Bronchial epithelial cell (primary cell): ENCODE results near the gene HKDC1. TPM values are rescaled to one million over a fixed set of nuclear protein-coding genes. Genes with fewer than 3 reads are reported as not detected.
A peak's percentile ranks its signal among the peaks of the same experiment; 100 is the strongest.

Experiments
- DNase-seq: peaks from one replicate; pipeline ENCODE4 v3.0.0-alpha.2; 2010; ENCODE audit warnings: low read depth
- FAIRE-seq: peaks from 2 replicates; lab custom pipeline; 2011; peaks lifted over from hg19 to GRCh38; lab: Jason Lieb, UNC
- H3K27me3 ChIP-seq: 2 replicates; pipeline ENCODE4 v1.5.1; 2011; ENCODE audit warnings: low read length; ENCODE audit not compliant: control insufficient read depth, insufficient read depth
- H3K36me3 ChIP-seq: 2 replicates; pipeline ENCODE4 v1.5.1; 2011; ENCODE audit warnings: low read length; ENCODE audit not compliant: control insufficient read depth, insufficient read depth
- H3K4me3 ChIP-seq: 2 replicates; pipeline ENCODE4 v1.5.1; 2011; ENCODE audit warnings: mild to moderate bottlenecking, low read depth, low read length, control low read depth
- CTCF ChIP-seq: IDR thresholded peaks from 2 replicates; pipeline ENCODE4 v1.5.1; 2011; ENCODE audit warnings: mild to moderate bottlenecking, moderate library complexity, low read length, control low read depth, inconsistent platforms; ENCODE audit not compliant: insufficient read depth, severe bottlenecking
- total RNA-seq: library from RNA; depleted of rRNA; stranded (reverse); fragments of >200 nt; gene quantifications from 2 replicates; pipeline ENCODE4 v1.2.1, GENCODE V29; 2014

The HKDC1 gene
- total RNA-seq, 1 donor from 2014 or later: 3.9 TPM

GRCh38 chr10:69254877-69255276, 34.7 kb downstream of the HKDC1 start:
- TF ChIP-seq CTCF: no peak
- DNase-seq (no peak), FAIRE-seq (no peak)
- no peaks in the 10 kb centered on the region for H3K27me3 ChIP-seq
- H3K4me3 ChIP-seq: no peak overlapping the region
- H3K36me3 ChIP-seq: peaks cover 2% of the 10 kb centered on the region

DNA sequence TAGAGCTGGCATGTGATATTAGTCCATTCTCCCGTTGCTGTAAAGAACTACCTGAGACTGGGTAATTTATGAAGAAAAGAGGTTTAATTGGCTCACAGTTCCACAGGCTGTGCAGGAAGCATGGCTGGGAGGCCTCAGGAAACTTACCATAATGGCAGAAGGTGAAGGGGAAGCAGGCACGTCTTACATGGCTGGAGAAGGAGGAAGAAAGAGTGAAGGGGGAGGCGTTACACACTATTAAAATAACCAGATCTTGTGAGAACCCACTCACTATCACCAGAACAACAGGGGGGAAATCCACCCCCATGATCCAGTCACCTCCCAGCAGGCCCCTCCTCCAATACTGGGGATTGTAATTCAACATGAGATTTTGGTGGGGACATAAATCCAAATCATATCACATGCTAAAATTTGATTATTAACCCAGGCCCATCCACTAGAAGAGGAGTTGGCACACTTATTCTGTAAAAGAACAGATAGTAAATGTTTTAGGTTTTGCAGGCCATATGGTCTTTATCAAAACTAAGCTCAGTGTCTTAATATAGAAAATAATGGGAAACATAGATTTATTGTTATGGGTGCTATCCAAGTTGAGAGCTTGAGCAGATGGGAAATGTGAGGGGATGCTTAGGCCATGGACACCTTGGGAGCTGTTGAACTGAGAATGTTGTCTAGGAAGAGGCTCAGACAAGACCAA, 39.6 kb downstream of the HKDC1 start:
- no peak for DNase-seq

GRCh38 chr10:69261184-69261583, 41.1 kb downstream of the HKDC1 start:
- no peak for TF ChIP-seq CTCF
- Histone ChIP-seq H3K36me3 (peaks cover 2% of the 10 kb centered on the region), H3K4me3 (no peak overlapping the region), H3K27me3 (no peaks in the 10 kb centered on the region)
- no peak for FAIRE-seq
- DNase-seq: no peak

More for the DNA sequence above, 39.6 kb downstream of the HKDC1 start:
- Histone ChIP-seq H3K27me3 (no peaks in the 10 kb centered on the region), H3K36me3 (peaks cover 2% of the 10 kb centered on the region), H3K4me3 (no peak overlapping the region)
- TF ChIP-seq CTCF: no peak
- FAIRE-seq: no peak

- Histone ChIP-seq H3K27me3 (no peaks in the 10 kb centered on the region), H3K4me3 (no peak overlapping the region), H3K36me3 (no peaks in the 10 kb centered on the region)
- no peak for TF ChIP-seq CTCF
- FAIRE-seq (no peak), DNase-seq (no peak)
Measured at GRCh38 chr10:69262292-69262751, 42.2 kb downstream of the HKDC1 start.

DNA sequence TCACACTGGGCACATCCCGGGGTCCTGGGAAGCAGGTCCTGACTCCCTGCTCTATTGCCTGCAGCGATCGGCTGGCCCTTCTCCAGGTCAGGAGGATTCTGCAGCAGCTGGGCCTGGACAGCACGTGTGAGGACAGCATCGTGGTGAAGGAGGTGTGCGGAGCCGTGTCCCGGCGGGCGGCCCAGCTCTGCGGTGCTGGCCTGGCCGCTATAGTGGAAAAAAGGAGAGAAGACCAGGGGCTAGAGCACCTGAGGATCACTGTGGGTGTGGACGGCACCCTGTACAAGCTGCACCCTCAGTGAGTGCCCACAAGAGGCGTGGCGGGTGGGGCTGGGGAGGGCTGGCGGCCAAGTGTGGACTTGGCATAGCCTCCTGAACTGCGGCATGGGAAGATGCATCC, 45.4 kb downstream of the HKDC1 start:
- H3K27me3 ChIP-seq: no peaks in the 10 kb centered on the region
- no peaks in the 10 kb centered on the region for H3K36me3 ChIP-seq
- H3K4me3 ChIP-seq: no peak overlapping the region
- DNase-seq: no peak
- no peak for TF ChIP-seq CTCF
- no peak for FAIRE-seq

DNA sequence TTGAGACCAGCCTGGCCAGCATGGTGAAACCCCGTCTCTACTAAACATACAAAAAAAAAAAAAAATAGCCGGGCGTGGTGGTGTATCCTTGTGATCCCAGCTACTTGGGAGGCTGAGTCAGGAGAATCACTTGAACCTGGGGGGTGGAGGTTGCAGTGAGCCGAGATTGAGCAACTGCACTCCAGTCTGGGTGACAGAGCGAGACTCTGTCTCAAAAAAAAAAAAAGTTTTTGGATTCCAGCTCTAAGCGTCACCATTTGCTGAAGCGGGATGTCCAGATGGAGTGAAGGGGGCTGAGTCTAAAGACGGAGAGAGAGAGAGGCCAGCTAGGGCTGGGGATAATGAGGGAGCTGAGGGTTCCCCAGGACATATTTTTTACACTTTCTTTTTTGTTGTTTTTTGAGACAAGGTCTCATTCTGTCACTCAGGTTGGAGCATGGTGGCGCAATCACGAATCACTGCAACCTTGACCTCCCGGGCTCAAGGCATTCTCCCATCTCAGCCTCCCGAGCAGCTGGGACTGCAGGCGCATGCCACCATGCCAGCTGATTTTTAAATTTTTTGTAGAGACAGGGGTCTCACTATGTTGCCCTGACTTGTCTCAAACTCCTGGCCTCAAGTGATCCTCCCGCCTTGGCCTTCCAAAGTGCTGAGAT, 48.8 kb downstream of the HKDC1 start:
- no peaks in the 10 kb centered on the region for H3K27me3 ChIP-seq
- FAIRE-seq: no peak
- DNase-seq: peak; percentile 6
- no peak overlapping the region for H3K4me3 ChIP-seq
- TF ChIP-seq CTCF: no peak
- H3K36me3 ChIP-seq: no peaks in the 10 kb centered on the region
